ENCODE data around the gene PHC2. TPM values are rescaled to one million over a fixed set of nuclear protein-coding genes. Genes with fewer than 3 reads are reported as not detected.

PHC2 gene
- total and polyA plus RNA-seq, 8 donors = 21.8 to 62.1 (median 42.6) TPM

DNA sequence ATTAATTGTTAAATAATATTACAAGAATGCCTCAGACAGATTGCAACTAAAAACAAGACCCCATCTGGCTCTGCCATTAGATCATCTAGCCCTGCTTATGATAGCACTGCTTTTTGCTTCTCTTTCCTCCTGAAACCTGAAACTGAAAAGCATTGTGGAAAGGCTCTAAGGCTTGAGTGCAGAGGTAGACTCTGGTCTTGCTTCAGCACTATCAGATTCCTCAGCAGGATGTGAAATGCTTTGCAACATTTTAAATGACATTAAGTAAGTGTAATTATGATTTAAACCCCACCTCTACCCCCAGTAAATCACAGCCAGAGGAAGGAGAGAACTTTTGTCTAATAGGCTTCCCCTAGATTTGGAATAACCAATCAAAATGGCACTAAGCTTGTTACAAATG lies 32.9 kb downstream of the PHC2 start:
- Histone ChIP-seq H3K36me3 (no peaks in the 10 kb centered on the region), H3K27ac (no peak overlapping the region), H3K4me3 (no peak overlapping the region), H3K9me3 (no peaks in the 10 kb centered on the region), H3K27me3 (no peaks in the 10 kb centered on the region), H3K4me1 (peaks cover 0 to 3% (median 0%) of the 10 kb centered on the region in 3 donors)
- no peak for FAIRE-seq
- no peak for DNase-seq
- TF ChIP-seq, protein P1, sequence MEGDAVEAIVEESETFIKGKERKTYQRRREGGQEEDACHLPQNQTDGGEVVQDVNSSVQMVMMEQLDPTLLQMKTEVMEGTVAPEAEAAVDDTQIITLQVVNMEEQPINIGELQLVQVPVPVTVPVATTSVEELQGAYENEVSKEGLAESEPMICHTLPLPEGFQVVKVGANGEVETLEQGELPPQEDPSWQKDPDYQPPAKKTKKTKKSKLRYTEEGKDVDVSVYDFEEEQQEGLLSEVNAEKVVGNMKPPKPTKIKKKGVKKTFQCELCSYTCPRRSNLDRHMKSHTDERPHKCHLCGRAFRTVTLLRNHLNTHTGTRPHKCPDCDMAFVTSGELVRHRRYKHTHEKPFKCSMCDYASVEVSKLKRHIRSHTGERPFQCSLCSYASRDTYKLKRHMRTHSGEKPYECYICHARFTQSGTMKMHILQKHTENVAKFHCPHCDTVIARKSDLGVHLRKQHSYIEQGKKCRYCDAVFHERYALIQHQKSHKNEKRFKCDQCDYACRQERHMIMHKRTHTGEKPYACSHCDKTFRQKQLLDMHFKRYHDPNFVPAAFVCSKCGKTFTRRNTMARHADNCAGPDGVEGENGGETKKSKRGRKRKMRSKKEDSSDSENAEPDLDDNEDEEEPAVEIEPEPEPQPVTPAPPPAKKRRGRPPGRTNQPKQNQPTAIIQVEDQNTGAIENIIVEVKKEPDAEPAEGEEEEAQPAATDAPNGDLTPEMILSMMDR (IDR thresholded peaks at IDR 0.05) = no peak
- ATAC-seq = no peak
- intact Hi-C loops (cut with DNase I) = no loop called here

DNA sequence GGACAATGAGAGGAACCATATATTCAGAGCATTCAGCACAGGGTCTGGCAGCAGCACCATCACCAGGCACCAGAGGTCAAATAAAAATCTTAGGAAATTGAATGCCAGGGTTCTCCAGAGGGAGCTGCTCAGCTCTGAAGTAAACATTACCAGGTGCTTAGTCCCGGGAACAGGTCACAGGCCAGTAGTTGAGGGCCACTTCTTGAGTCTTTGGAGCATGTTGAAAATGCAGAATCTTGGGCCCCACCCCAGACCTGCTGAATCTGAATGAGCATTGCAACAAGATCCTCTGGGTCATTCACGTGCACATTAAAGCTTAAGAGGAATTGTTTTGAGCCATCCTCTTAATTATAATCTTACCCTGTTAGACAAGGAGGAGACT lies 33.8 kb downstream of the PHC2 start:
- TF ChIP-seq, protein P1 (IDR thresholded peaks at IDR 0.05) = no peak
- intact Hi-C loops (cut with DNase I) = no loop called here
- DNase-seq (no peak), FAIRE-seq (no peak), ATAC-seq (no peak)
- Histone ChIP-seq H3K4me3 (no peak overlapping the region), H3K27ac (no peak overlapping the region), H3K4me1 (peaks cover 0 to 3% (median 0%) of the 10 kb centered on the region in 3 donors), H3K27me3 (no peaks in the 10 kb centered on the region), H3K36me3 (no peaks in the 10 kb centered on the region), H3K9me3 (no peaks in the 10 kb centered on the region)
- WGBS, 2 donors = 70 to 77% methylated on average over 2 of the region's 2 CpGs

GRCh38 chr1:33396188-33397124 lies 34.4 kb downstream of the PHC2 start:
- TF ChIP-seq, protein P1 (IDR thresholded peaks at IDR 0.05) = no peak

DNA sequence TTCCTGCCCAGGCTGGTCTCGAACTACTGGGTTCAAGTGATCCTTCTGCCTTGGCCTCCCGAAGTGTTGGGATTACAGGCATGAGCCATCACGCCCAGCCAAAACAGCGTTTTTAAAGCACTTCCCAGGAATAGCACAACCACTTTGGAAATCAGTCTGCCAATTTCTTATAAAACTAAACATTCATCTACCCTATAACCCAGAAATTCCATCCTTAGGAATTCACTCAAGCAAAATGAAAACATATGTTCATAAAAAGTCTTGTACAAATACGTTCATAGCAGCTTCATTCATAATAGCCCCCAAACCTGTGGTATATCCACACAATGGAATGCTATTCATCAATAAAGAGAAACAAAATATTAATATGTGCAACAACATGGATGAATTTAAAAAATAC lies 36.1 kb downstream of the PHC2 start:
- 88 to 93% methylated on average over 5 of the region's 5 CpGs for WGBS, 2 donors
- TF ChIP-seq, protein P1 (IDR thresholded peaks at IDR 0.05) = no peak
- H3K27ac ChIP-seq = no peak overlapping the region
- intact Hi-C loops (cut with DNase I) = no loop called here
- H3K9me3 ChIP-seq = no peaks in the 10 kb centered on the region
- H3K4me1 ChIP-seq = no peaks in the 10 kb centered on the region
- no peak for FAIRE-seq
- H3K36me3 ChIP-seq = no peaks in the 10 kb centered on the region
- no peaks in the 10 kb centered on the region for H3K27me3 ChIP-seq
- no peak overlapping the region for H3K4me3 ChIP-seq
- no peak for DNase-seq
- no peak for ATAC-seq

More at GRCh38 chr1:33396188-33397124, 34.4 kb downstream of the PHC2 start:
- peaks cover 0 to 3% (median 0%) of the 10 kb centered on the region in 3 donors for H3K4me1 ChIP-seq
- WGBS, 2 donors = 83 to 87% methylated on average over 10 of the region's 10 CpGs
- H3K36me3 ChIP-seq = no peaks in the 10 kb centered on the region
- ATAC-seq (no peak), DNase-seq (no peak), FAIRE-seq (no peak)
- no peaks in the 10 kb centered on the region for H3K27me3 ChIP-seq
- no peak overlapping the region for H3K27ac ChIP-seq
- intact Hi-C loops (cut with DNase I) = no loop called here
- no peaks in the 10 kb centered on the region for H3K9me3 ChIP-seq
- no peak overlapping the region for H3K4me3 ChIP-seq

- DNase-seq (no peak), FAIRE-seq (no peak), ATAC-seq (no peak)
- intact Hi-C loops (cut with DNase I) = no loop called here
- H3K4me1 ChIP-seq = no peaks in the 10 kb centered on the region
- TF ChIP-seq, protein P1 (IDR thresholded peaks at IDR 0.05) = no peak
- no peaks in the 10 kb centered on the region for H3K36me3 ChIP-seq
- H3K27me3 ChIP-seq = no peaks in the 10 kb centered on the region
- no peaks in the 10 kb centered on the region for H3K9me3 ChIP-seq
- no peak overlapping the region for H3K27ac ChIP-seq
- H3K4me3 ChIP-seq = no peak overlapping the region
Measured at GRCh38 chr1:33393991-33394390, 36.9 kb downstream of the PHC2 start.
